Measurements from ENCODE around the gene RYR1. TPM values are rescaled to one million over a fixed set of nuclear protein-coding genes. Genes with fewer than 3 reads are reported as not detected.

RYR1 gene
- total RNA-seq, 1 experiment from 2014 or later = 4.1 TPM

DNA sequence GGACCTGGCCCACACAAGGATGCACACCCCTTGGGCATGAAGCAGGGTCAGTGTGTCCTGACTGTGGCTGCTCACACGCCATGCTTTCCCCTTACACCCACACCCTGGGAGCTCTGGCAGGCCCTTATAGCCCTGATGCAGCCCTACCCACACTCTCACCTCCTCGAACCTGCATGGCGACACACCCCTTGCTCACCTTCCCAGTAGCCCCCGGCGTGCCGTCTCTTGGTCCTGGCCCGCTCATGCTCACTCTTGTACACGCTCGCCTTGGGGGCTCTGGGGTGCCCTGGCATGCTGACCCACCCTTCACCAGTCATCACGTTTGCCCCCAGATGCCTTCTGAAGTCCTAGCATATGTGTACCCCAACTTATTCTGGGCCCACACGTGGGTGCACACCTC lies 128.2 kb downstream of the RYR1 start:
- intact Hi-C loops (cut with micrococcal nuclease) = no loop called here
- peaks cover 2 to 18% of the 10 kb centered on the region in 2 experiments; a peak in 3 of 4 replicates for H3K4me1 ChIP-seq (ENCODE audit: control insufficient read depth in 1 of 2, insufficient read depth in 2 of 2, low read length in 2 of 2)
- TF ChIP-seq POLR2AphosphoS5 (IDR thresholded peaks at IDR 0.05; ENCODE audit: low read depth, low read length) (no peak), EGR1 (IDR thresholded peaks at IDR 0.05; ENCODE audit: low read depth) (no peak)
- TF ChIP-seq, protein P1, sequence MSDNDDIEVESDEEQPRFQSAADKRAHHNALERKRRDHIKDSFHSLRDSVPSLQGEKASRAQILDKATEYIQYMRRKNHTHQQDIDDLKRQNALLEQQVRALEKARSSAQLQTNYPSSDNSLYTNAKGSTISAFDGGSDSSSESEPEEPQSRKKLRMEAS (IDR thresholded peaks at IDR 0.05) = no peak
- TF ChIP-seq, protein P2, sequence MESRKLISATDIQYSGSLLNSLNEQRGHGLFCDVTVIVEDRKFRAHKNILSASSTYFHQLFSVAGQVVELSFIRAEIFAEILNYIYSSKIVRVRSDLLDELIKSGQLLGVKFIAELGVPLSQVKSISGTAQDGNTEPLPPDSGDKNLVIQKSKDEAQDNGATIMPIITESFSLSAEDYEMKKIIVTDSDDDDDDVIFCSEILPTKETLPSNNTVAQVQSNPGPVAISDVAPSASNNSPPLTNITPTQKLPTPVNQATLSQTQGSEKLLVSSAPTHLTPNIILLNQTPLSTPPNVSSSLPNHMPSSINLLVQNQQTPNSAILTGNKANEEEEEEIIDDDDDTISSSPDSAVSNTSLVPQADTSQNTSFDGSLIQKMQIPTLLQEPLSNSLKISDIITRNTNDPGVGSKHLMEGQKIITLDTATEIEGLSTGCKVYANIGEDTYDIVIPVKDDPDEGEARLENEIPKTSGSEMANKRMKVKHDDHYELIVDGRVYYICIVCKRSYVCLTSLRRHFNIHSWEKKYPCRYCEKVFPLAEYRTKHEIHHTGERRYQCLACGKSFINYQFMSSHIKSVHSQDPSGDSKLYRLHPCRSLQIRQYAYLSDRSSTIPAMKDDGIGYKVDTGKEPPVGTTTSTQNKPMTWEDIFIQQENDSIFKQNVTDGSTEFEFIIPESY (IDR thresholded peaks at IDR 0.05; ENCODE audit: extremely low read depth, insufficient replicate concordance, low read length) = no peak
- no TSS peak for BruUV-seq (replicated peaks)
- H4K20me1 ChIP-seq (ENCODE audit: insufficient read depth) = no peaks in the 10 kb centered on the region
- H3K79me2 ChIP-seq (ENCODE audit: insufficient read depth, low read length) = no peaks in the 10 kb centered on the region
- ATAC-seq (no peak), DNase-seq (ENCODE audit: low read depth, low spot score) (no peak)
- H3K9me3 ChIP-seq (ENCODE audit: control insufficient read depth in 1 of 2, insufficient read depth in 1 of 2, low read depth in 1 of 2, low read length in 2 of 2) = no peaks in the 10 kb centered on the region
- no peaks in the 10 kb centered on the region for H3K27me3 ChIP-seq (ENCODE audit: insufficient read depth, low read length)
- ChIA-PET RAD21 (ENCODE audit: low non-redundant PET in 1 of 2, low total read pairs in 2 of 2, uncharacterized antibody in 2 of 2, unreplicated experiment in 2 of 2) (no interaction called here), POLR2A (no interaction called here), CTCF (no interaction called here)
- H2AFZ ChIP-seq (ENCODE audit: low read depth, low read length, poor library complexity, severe bottlenecking) = no peak overlapping the region
- H3K9me2 ChIP-seq (ENCODE audit: insufficient read depth) = no peaks in the 10 kb centered on the region
- no peak overlapping the region for H3K4me3 ChIP-seq (replicated peaks in 1 of 2; ENCODE audit: low read depth in 1 of 2, low read length in 2 of 2)
- H3K4me2 ChIP-seq (ENCODE audit: low read length) = no peak overlapping the region
- no peaks in the 10 kb centered on the region for H3K36me3 ChIP-seq (ENCODE audit: control insufficient read depth in 1 of 2, insufficient read depth in 2 of 2, low read length in 2 of 2)
- H3K27ac ChIP-seq (ENCODE audit: low read depth, low read length) = no peak overlapping the region
- no peak overlapping the region for H3K9ac ChIP-seq (ENCODE audit: low read length)

DNA sequence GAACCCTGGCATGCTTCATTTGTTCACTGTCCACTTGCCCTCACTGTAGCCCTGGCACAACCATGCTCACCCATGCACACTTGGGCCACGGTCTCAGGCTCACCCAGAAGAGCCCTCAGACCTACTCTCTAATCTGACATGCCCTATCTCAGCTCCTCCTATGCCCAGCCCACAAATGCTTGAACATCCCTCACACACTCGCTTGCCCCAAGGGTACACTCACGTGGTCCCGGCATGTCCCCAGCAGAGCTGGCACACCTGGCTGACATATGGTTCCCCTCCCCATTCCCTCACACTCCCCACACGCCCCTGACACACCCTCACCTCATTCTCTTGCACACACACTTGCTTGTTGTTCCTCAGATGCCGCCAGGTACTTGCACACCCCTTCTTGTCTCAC lies 128.6 kb downstream of the RYR1 start:
- BruUV-seq (replicated peaks) = no TSS peak
- H2AFZ ChIP-seq (ENCODE audit: low read depth, low read length, poor library complexity, severe bottlenecking) = no peak overlapping the region
- no peaks in the 10 kb centered on the region for H3K36me3 ChIP-seq (ENCODE audit: control insufficient read depth in 1 of 2, insufficient read depth in 2 of 2, low read length in 2 of 2)
- TF ChIP-seq SIN3A (IDR thresholded peaks at IDR 0.05; ENCODE audit: low read depth) = no peak
- TF ChIP-seq EGR1 (IDR thresholded peaks at IDR 0.05; ENCODE audit: low read depth) = no peak
- TF ChIP-seq EZH2 (IDR thresholded peaks at IDR 0.05) = no peak
- TF ChIP-seq, protein P1 (IDR thresholded peaks at IDR 0.05) = no peak
- no peak for TF ChIP-seq ATF3 (IDR thresholded peaks at IDR 0.05)
- no peak for TF ChIP-seq SP1 (IDR thresholded peaks at IDR 0.05; ENCODE audit: low read depth)
- TF ChIP-seq CTCF (IDR thresholded peaks at IDR 0.05 in 2 of 3, conservative IDR thresholded peaks at IDR 0.05 in 1 of 3; ENCODE audit: borderline replicate concordance in 1 of 3, insufficient read depth in 1 of 3, low read depth in 2 of 3, low read length in 2 of 3) = no peak
- TF ChIP-seq, protein P2 (IDR thresholded peaks at IDR 0.05; ENCODE audit: extremely low read depth, insufficient replicate concordance, low read length) = no peak
- no peak for TF ChIP-seq ZFX (IDR thresholded peaks at IDR 0.05)
- no peak for TF ChIP-seq CBX3 (IDR thresholded peaks at IDR 0.05; ENCODE audit: low read depth)
- TF ChIP-seq EZH2phosphoT487 (IDR thresholded peaks at IDR 0.05; ENCODE audit: borderline replicate concordance) = no peak
- TF ChIP-seq POLR2A (IDR thresholded peaks at IDR 0.05; ENCODE audit: borderline replicate concordance, extremely low read depth, insufficient read depth, insufficient read length) = no peak
- ChIA-PET CTCF (no interaction called here), RAD21 (ENCODE audit: low non-redundant PET in 1 of 2, low total read pairs in 2 of 2, uncharacterized antibody in 2 of 2, unreplicated experiment in 2 of 2) (no interaction called here), POLR2A (no interaction called here)
- H3K79me2 ChIP-seq (ENCODE audit: insufficient read depth, low read length) = no peaks in the 10 kb centered on the region
- no peaks in the 10 kb centered on the region for H3K27me3 ChIP-seq (ENCODE audit: insufficient read depth, low read length)
- ATAC-seq (no peak), DNase-seq (ENCODE audit: low read depth, low spot score) (no peak)
- no peak overlapping the region for H3K4me3 ChIP-seq (replicated peaks in 1 of 2; ENCODE audit: low read depth in 1 of 2, low read length in 2 of 2)
- H3K9ac ChIP-seq (ENCODE audit: low read length) = no peak overlapping the region
- H3K4me1 ChIP-seq (ENCODE audit: control insufficient read depth in 1 of 2, insufficient read depth in 2 of 2, low read length in 2 of 2) = peaks cover 2 to 17% of the 10 kb centered on the region in 2 experiments; a peak in 3 of 4 replicates
- no peaks in the 10 kb centered on the region for H3K9me2 ChIP-seq (ENCODE audit: insufficient read depth)
- intact Hi-C loops (cut with micrococcal nuclease) = no loop called here
- no peaks in the 10 kb centered on the region for H3K9me3 ChIP-seq (ENCODE audit: control insufficient read depth in 1 of 2, insufficient read depth in 1 of 2, low read depth in 1 of 2, low read length in 2 of 2)
- H4K20me1 ChIP-seq (ENCODE audit: insufficient read depth) = no peaks in the 10 kb centered on the region
- no peak overlapping the region for H3K4me2 ChIP-seq (ENCODE audit: low read length)
- no peak overlapping the region for H3K27ac ChIP-seq (ENCODE audit: low read depth, low read length)

Data from HCT116 (cell line).